ENCODE measurements around the gene SLC22A23.

- TF ChIP-seq ETS1 (IDR thresholded peaks at IDR 0.05) (no peak), CTCF (conservative IDR thresholded peaks at IDR 0.05; ENCODE audit: low read depth in 2 of 2) (no peak), CREB1 (CRISPR knock-in tag; IDR thresholded peaks at IDR 0.05; ENCODE audit: low read depth) (no peak), EZH2 (IDR thresholded peaks at IDR 0.05; ENCODE audit: low read depth, unreplicated experiment) (no peak), ZNF331 (CRISPR knock-in tag; IDR thresholded peaks at IDR 0.05; ENCODE audit: low read depth) (no peak), REST (IDR thresholded peaks at IDR 0.05; ENCODE audit: unreplicated experiment) (no peak), POLR2AphosphoS5 (IDR thresholded peaks at IDR 0.05; ENCODE audit: low read depth) (no peak), EZH2phosphoT487 (IDR thresholded peaks at IDR 0.05; ENCODE audit: unreplicated experiment) (no peak), STAT1 (IDR thresholded peaks at IDR 0.05; ENCODE audit: unreplicated experiment) (no peak), ZNF114 (CRISPR knock-in tag; IDR thresholded peaks at IDR 0.05) (no peak)
Observed at GRCh38 chr6:3381233-3381921, 75.5 kb downstream of the SLC22A23 start.
